Spleen (tissue), 7 donors: ENCODE results near the gene ROMO1.

ENCODE experiments used
- CTCF ChIP-seq, 11 experiments: fragments of 200-600 bp in 7 of 11; fragments of 450-650 bp in 4 of 11; sonication (generic) in 4 of 11; IDR thresholded peaks in 8 of 11; conservative IDR thresholded peaks in 3 of 11; 1 replicate in 7 of 11; 2 replicates in 4 of 11; pipeline versions ENCODE4 v1.4.0 to v1.8.0; 2016 to 2021; ENCODE audit warnings: antibody characterized with exemption in 11 of 11, inconsistent platforms in 4 of 11, mild to moderate bottlenecking in 1 of 11
- POLR2AphosphoS5 ChIP-seq, 3 donors: sonication (generic); formaldehyde crosslinking; IDR thresholded peaks; one replicate each; pipeline ENCODE4 v1.5.1; 2017; ENCODE audit warnings: antibody characterized with exemption in 3 of 3
- donor health status: DM: no; HTN: no; CAD: no; lungs with moderate emphysema.
- donor health status: DM: no; HTN: no; CAD: no.
- donor health status: DM: no; HTN: no; CAD: no.

- TF ChIP-seq POLR2AphosphoS5 (IDR thresholded peaks at IDR 0.05) (no peak), CTCF (IDR thresholded peaks at IDR 0.05 in 8 of 11, conservative IDR thresholded peaks at IDR 0.05 in 3 of 11) (no peak)
These were observed 3.9 kb upstream of the ROMO1 start for GRCh38 chr20:35695245-35695749.
